ENCODE data around the gene KRT3.

KRT3 gene

GRCh38 chr12:52820521-52820920 lies 24.6 kb upstream of the KRT3 start:
- Histone ChIP-seq H3K9me3 (no peaks in the 10 kb centered on the region), H3K27ac (no peak overlapping the region), H3K4me3 (ENCODE audit: low read depth in 1 of 2, low read length in 1 of 2) (no peak overlapping the region), H3K4me1 (ENCODE audit: control insufficient read depth in 1 of 2, insufficient read depth in 1 of 2, low read depth in 1 of 2, low read length in 1 of 2) (no peaks in the 10 kb centered on the region), H3K27me3 (peaks cover 12% of the 10 kb centered on the region), H3K36me3 (no peaks in the 10 kb centered on the region)
- TF ChIP-seq, protein P1, sequence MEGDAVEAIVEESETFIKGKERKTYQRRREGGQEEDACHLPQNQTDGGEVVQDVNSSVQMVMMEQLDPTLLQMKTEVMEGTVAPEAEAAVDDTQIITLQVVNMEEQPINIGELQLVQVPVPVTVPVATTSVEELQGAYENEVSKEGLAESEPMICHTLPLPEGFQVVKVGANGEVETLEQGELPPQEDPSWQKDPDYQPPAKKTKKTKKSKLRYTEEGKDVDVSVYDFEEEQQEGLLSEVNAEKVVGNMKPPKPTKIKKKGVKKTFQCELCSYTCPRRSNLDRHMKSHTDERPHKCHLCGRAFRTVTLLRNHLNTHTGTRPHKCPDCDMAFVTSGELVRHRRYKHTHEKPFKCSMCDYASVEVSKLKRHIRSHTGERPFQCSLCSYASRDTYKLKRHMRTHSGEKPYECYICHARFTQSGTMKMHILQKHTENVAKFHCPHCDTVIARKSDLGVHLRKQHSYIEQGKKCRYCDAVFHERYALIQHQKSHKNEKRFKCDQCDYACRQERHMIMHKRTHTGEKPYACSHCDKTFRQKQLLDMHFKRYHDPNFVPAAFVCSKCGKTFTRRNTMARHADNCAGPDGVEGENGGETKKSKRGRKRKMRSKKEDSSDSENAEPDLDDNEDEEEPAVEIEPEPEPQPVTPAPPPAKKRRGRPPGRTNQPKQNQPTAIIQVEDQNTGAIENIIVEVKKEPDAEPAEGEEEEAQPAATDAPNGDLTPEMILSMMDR (IDR thresholded peaks at IDR 0.05): no peak

DNA sequence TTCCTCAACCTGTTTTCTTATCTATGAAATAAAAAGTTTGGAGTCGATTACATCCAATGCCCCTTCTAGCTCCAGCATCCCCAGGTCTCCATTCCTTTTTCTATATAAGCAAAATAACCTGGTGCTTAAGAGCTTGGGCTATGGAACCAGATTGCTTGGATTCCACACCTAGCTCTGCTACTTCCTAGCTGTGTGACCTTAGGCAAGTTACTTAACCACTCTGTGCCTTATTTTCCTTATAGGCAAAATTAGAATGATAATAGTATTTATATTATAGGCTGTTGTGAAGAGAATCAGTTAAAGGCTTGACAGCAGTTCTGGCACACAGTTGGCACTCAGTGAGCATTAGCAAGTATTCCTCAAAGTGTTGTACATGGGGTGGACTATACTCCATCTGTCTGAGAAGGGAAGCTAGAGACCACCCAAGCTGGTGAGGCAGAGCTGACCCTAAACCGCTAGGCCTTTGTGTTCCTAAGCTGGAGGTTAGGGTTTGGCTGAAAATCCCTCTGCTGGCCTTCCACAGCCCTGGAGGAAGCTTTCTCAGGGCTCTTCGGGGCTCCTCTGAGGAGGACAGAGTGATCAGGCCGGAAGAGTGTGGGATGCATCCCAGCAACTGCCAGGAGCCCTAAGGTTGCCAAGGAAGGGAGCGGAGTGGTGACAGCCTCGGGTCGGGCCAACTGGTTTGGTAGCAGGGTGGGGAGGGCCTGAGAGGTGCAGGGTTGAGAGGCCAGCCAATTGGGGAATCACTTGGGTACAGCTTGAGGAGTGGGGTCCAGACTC lies 24.0 kb upstream of the KRT3 start:
- Histone ChIP-seq H3K36me3 (no peaks in the 10 kb centered on the region), H3K4me1 (ENCODE audit: control insufficient read depth in 1 of 2, insufficient read depth in 1 of 2, low read depth in 1 of 2, low read length in 1 of 2) (no peaks in the 10 kb centered on the region), H3K27me3 (peaks cover 12% of the 10 kb centered on the region), H3K4me3 (ENCODE audit: low read depth in 1 of 2, low read length in 1 of 2) (no peak overlapping the region), H3K27ac (no peak overlapping the region), H3K9me3 (no peaks in the 10 kb centered on the region)
- TF ChIP-seq, protein P1 (IDR thresholded peaks at IDR 0.05): no peak

DNA sequence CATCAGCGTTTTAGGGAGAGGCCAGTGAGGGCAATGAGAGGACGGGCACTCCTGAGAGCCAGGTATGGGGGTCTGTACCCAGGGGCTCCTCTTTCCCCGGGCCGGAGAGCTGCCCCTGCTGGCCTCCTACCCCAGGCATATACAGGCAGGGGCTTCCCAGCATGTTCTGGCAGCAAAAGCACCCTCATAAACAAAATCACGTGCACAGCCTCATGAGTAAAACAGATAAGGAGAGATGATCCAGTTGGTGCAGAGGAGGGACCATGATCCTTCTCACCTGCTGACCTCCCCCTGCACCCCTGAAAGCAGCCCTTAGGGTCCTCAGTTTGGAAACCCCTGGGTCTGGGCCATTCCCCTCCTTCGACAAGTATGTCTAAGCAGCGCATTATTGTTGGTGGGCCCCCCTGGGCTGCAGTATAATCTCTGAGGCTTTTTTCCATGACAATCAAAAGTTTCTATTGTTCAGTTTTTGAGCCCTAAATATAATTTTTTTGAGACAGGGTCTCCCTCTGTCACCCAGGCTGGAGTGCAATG lies 23.0 kb upstream of the KRT3 start:
- Histone ChIP-seq H3K27ac (no peak overlapping the region), H3K9me3 (no peaks in the 10 kb centered on the region), H3K27me3 (peaks cover 12% of the 10 kb centered on the region), H3K4me1 (ENCODE audit: control insufficient read depth in 1 of 2, insufficient read depth in 1 of 2, low read depth in 1 of 2, low read length in 1 of 2) (no peaks in the 10 kb centered on the region), H3K36me3 (no peaks in the 10 kb centered on the region), H3K4me3 (ENCODE audit: low read depth in 1 of 2, low read length in 1 of 2) (no peak overlapping the region)
- TF ChIP-seq, protein P1 (IDR thresholded peaks at IDR 0.05): no peak

DNA sequence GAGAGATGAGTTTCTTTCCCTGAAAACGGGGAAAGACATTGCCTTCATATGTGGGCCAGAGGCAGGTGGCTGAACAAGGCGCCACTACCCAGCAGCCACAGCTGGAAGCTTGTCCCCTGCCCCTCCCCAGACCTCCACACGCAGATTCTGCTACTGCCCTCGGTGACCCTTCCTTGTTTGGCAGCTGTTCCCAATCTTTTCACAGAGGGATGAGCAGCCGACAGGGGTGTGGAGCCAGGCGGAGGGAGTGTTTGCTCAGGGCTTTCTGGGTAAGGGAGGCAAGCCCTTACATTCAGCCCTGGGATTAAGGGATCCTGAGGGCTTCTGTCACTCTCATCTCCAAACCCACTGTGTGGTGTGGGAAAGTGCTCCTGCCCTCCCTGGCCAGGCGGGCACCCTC lies 22.5 kb upstream of the KRT3 start:
- TF ChIP-seq, protein P1 (IDR thresholded peaks at IDR 0.05): no peak
- Histone ChIP-seq H3K36me3 (no peaks in the 10 kb centered on the region), H3K9me3 (no peaks in the 10 kb centered on the region), H3K27ac (no peak overlapping the region), H3K4me1 (ENCODE audit: control insufficient read depth in 1 of 2, insufficient read depth in 1 of 2, low read depth in 1 of 2, low read length in 1 of 2) (no peaks in the 10 kb centered on the region), H3K4me3 (ENCODE audit: low read depth in 1 of 2, low read length in 1 of 2) (no peak overlapping the region), H3K27me3 (peaks cover 12% of the 10 kb centered on the region)

- TF ChIP-seq, protein P1 (IDR thresholded peaks at IDR 0.05): no peak
- peaks cover 12% of the 10 kb centered on the region for H3K27me3 ChIP-seq
- no peak overlapping the region for H3K4me3 ChIP-seq (ENCODE audit: low read depth in 1 of 2, low read length in 1 of 2)
- H3K36me3 ChIP-seq: no peaks in the 10 kb centered on the region
- no peaks in the 10 kb centered on the region for H3K9me3 ChIP-seq
- no peak overlapping the region for H3K27ac ChIP-seq
- no peaks in the 10 kb centered on the region for H3K4me1 ChIP-seq (ENCODE audit: control insufficient read depth in 1 of 2, insufficient read depth in 1 of 2, low read depth in 1 of 2, low read length in 1 of 2)
Measured at GRCh38 chr12:52817699-52818238, 21.9 kb upstream of the KRT3 start.
